HG03521 (cell line): Measurements from ENCODE around the gene EPS15.

Experiments
- ATAC-seq: cut with Tn5 transposase; IDR thresholded peaks from one replicate; pipeline ENCODE4 v1.9.1; 2021; ENCODE audit warnings: mild to moderate bottlenecking, moderate library complexity; ENCODE audit not compliant: unreplicated experiment

EPS15 gene

GRCh38 chr1:51323778-51324177 is 195.3 kb downstream of the EPS15 start:
- ATAC-seq, result no peak

- no peak for ATAC-seq
Observed at GRCh38 chr1:51322417-51323101, 196.5 kb downstream of the EPS15 start.

GRCh38 chr1:51321924-51322280 is 197.2 kb downstream of the EPS15 start:
- no peak for ATAC-seq

- ATAC-seq, result no peak
Observed at GRCh38 chr1:51320967-51321923, 197.8 kb downstream of the EPS15 start.

- ATAC-seq, result no peak
Observed at GRCh38 chr1:51317798-51318197, 201.3 kb downstream of the EPS15 start.

GRCh38 chr1:51316846-51317120 is 202.3 kb downstream of the EPS15 start:
- ATAC-seq, result no peak

- no peak for ATAC-seq
Observed at GRCh38 chr1:51316113-51316845, 202.8 kb downstream of the EPS15 start.

GRCh38 chr1:51314974-51315373 is 204.1 kb downstream of the EPS15 start:
- no peak for ATAC-seq

- ATAC-seq, result no peak
Observed at GRCh38 chr1:51313961-51314777, 204.9 kb downstream of the EPS15 start.

GRCh38 chr1:51313268-51313852 is 205.7 kb downstream of the EPS15 start:
- ATAC-seq, result no peak

- ATAC-seq, result no peak
Observed at GRCh38 chr1:51312718-51313117, 206.3 kb downstream of the EPS15 start.

- no peak for ATAC-seq
Observed at GRCh38 chr1:51311826-51312225, 207.2 kb downstream of the EPS15 start.

- no peak for ATAC-seq
Observed at GRCh38 chr1:51310871-51311613, 208.0 kb downstream of the EPS15 start.

- no peak for ATAC-seq
Observed at GRCh38 chr1:51309291-51309690, 209.8 kb downstream of the EPS15 start.

GRCh38 chr1:51308636-51309035 is 210.4 kb downstream of the EPS15 start:
- no peak for ATAC-seq

GRCh38 chr1:51306950-51307349 is 212.1 kb downstream of the EPS15 start:
- no peak for ATAC-seq

GRCh38 chr1:51305371-51305823 is 213.7 kb downstream of the EPS15 start:
- no peak for ATAC-seq

GRCh38 chr1:51304360-51304759 is 214.7 kb downstream of the EPS15 start:
- ATAC-seq, result no peak
